AG09319 (cell line): ENCODE measurements around the gene BORCS5.

Source experiments
- DNase-seq: peaks from one replicate; pipeline ENCODE4 v3.0.0-alpha.2; 2010; ENCODE audit warnings: low read depth; ENCODE audit errors: extremely low read depth
- CTCF ChIP-seq: IDR thresholded peaks from 2 replicates; pipeline ENCODE4 v1.5.1; 2011; ENCODE audit warnings: low read depth, mild to moderate bottlenecking, inconsistent platforms, low read length, moderate library complexity

BORCS5 gene

DNA sequence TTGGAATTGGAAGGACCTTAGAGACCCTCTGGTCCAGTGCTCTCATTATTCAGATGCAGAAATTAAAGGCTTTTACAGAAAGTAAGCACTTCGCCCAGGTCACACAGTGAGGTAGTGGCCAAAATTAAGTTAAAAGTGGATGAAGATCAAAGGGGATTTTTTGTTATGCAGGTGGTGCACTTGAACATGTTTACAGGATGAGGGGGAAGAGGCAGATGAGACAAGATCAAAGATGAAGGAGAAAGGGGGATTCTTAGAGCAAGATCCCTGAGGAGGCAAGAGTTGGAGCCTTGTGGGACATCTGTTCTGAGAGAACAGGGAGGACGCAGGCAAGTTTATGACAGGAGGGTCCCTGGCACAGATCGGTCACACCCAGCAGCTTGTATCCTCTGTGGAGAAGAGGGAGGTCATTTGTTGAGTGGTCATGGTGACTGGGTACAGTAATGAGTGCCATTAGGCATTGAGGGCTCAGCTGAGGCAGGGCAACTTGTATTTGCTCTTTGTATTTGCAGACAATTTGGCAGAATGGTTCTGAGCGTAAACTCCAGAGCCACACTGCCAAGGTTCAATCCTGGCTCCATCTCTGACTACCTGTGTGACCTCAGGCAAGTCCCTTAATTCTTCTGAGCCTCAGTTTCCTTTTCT, 84.0 kb downstream of the BORCS5 start:
- no peak for TF ChIP-seq CTCF
- DNase-seq: no peak

- no peak for TF ChIP-seq CTCF
- DNase-seq: no peak
These were observed 84.5 kb downstream of the BORCS5 start for GRCh38 chr12:12441429-12441807.

DNA sequence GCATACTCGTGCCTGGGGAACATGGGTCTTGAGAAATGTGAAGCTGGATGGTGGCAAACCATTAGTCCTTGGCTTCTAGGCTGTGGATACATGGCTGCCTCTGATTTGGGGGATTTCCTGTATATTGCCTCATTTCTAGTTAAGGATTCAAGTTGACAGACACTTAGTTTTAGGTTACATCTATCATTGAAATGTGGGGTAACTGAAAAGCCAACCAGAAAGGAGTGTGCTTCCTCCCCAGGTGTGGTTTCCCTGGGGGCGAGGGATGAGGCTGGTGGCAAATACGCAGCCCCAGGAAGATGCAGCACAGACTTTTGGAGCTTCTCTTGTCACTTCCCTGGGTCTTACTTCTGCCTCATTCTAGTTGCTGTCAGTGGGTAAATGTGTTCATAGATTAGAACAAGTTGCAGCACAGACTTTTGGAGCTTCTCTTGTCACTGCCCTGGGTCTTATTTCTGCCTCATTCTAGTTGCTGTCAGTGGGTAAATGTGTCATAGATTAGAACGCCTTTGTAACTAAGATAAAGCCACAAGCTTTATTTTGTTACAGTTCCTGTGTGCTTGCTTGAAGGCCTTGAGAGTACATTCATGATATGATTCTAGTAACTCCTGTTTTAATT, 85.1 kb downstream of the BORCS5 start:
- no peak for DNase-seq
- no peak for TF ChIP-seq CTCF

GRCh38 chr12:12442548-12443071, 85.7 kb downstream of the BORCS5 start:
- no peak for TF ChIP-seq CTCF
- DNase-seq: no peak

GRCh38 chr12:12443431-12443878, 86.6 kb downstream of the BORCS5 start:
- DNase-seq: no peak
- no peak for TF ChIP-seq CTCF

GRCh38 chr12:12445165-12445881, 88.4 kb downstream of the BORCS5 start:
- no peak for DNase-seq
- no peak for TF ChIP-seq CTCF

GRCh38 chr12:12445882-12446181, 89.0 kb downstream of the BORCS5 start:
- TF ChIP-seq CTCF: no peak
- no peak for DNase-seq
